ENCODE data around the gene NTHL1.
A peak's percentile ranks its signal among the peaks of the same experiment; 100 is the strongest.

NTHL1 gene

GRCh38 chr16:2090481-2090776 lies 42.8 kb upstream of the NTHL1 start:
- no peak overlapping the region for H3K27ac ChIP-seq (ENCODE audit: low read length)
- H3K4me1 ChIP-seq (ENCODE audit: control insufficient read depth, insufficient read depth, low read length), result peaks cover 27% of the 10 kb centered on the region
- H3K36me3 ChIP-seq (ENCODE audit: control insufficient read depth in 2 of 2, insufficient read depth in 2 of 2, low read length in 2 of 2), result peaks cover 38 to 56% of the 10 kb centered on the region in 2 donors
- H3K27me3 ChIP-seq (ENCODE audit: control insufficient read depth in 1 of 2, insufficient read depth in 2 of 2, low read length in 2 of 2), result no peaks in the 10 kb centered on the region
- H3K9ac ChIP-seq (ENCODE audit: low read length in 2 of 2), result no peak overlapping the region
- H3K9me3 ChIP-seq (ENCODE audit: control insufficient read depth in 2 of 2, low read length in 2 of 2), result no peaks in the 10 kb centered on the region
- H3K4me3 ChIP-seq (ENCODE audit: low read length in 2 of 2), result no peak overlapping the region

- peaks cover 38 to 56% of the 10 kb centered on the region in 2 donors for H3K36me3 ChIP-seq (ENCODE audit: control insufficient read depth in 2 of 2, insufficient read depth in 2 of 2, low read length in 2 of 2)
- H3K4me1 ChIP-seq (ENCODE audit: control insufficient read depth, insufficient read depth, low read length), result peaks cover 27% of the 10 kb centered on the region
- no peak overlapping the region for H3K27ac ChIP-seq (ENCODE audit: low read length)
- H3K4me3 ChIP-seq (ENCODE audit: low read length in 2 of 2), result no peak overlapping the region
- H3K27me3 ChIP-seq (ENCODE audit: control insufficient read depth in 1 of 2, insufficient read depth in 2 of 2, low read length in 2 of 2), result no peaks in the 10 kb centered on the region
- H3K9ac ChIP-seq (ENCODE audit: low read length in 2 of 2), result no peak overlapping the region
- H3K9me3 ChIP-seq (ENCODE audit: control insufficient read depth in 2 of 2, low read length in 2 of 2), result no peaks in the 10 kb centered on the region
Observed at GRCh38 chr16:2089706-2090480, 42.3 kb upstream of the NTHL1 start.

DNA sequence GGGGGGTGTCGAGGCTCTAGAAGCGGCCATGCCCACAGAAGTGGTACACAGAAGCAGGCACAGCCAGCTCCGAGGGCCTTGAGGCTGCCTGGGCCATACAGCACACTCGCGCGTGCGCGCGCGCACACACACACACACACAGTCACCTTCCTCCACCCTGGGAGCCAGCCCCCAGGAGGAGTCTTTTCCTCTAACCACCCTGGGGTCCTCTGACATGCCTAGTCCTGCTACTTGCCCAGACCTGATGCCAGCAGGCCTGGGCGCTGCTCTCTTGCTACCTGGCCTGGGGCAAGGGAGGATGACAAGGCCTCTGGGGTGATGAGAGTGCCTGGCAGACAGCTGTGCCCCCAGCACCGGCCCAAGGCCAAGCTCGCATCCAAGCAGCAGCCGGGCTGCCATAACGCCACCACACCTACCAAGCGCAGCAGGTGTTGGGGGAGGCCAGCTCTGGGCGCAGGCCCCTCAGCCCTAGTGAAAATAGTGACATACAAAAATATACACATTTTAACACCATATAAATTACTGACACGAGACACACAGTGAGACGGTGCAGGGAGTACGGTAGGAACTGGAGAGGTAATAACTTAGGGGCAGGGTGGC lies 41.2 kb upstream of the NTHL1 start:
- no peak overlapping the region for H3K4me3 ChIP-seq (ENCODE audit: low read length in 2 of 2)
- H3K36me3 ChIP-seq (ENCODE audit: control insufficient read depth in 2 of 2, insufficient read depth in 2 of 2, low read length in 2 of 2), result peaks cover 28 to 48% of the 10 kb centered on the region in 2 donors
- H3K4me1 ChIP-seq (ENCODE audit: control insufficient read depth, insufficient read depth, low read length), result peaks cover 36% of the 10 kb centered on the region
- no peaks in the 10 kb centered on the region for H3K27me3 ChIP-seq (ENCODE audit: control insufficient read depth in 1 of 2, insufficient read depth in 2 of 2, low read length in 2 of 2)
- H3K9me3 ChIP-seq (ENCODE audit: control insufficient read depth in 2 of 2, low read length in 2 of 2), result no peaks in the 10 kb centered on the region
- H3K9ac ChIP-seq (ENCODE audit: low read length in 2 of 2), result no peak overlapping the region
- H3K27ac ChIP-seq (ENCODE audit: low read length), result no peak overlapping the region

GRCh38 chr16:2087748-2088631 lies 40.4 kb upstream of the NTHL1 start:
- H3K4me1 ChIP-seq (ENCODE audit: control insufficient read depth, insufficient read depth, low read length), result peaks cover 40% of the 10 kb centered on the region
- H3K9me3 ChIP-seq (ENCODE audit: control insufficient read depth in 2 of 2, low read length in 2 of 2), result no peaks in the 10 kb centered on the region
- H3K9ac ChIP-seq (ENCODE audit: low read length in 2 of 2), result no peak overlapping the region
- H3K36me3 ChIP-seq (ENCODE audit: control insufficient read depth in 2 of 2, insufficient read depth in 2 of 2, low read length in 2 of 2), result peaks cover 19 to 41% of the 10 kb centered on the region in 2 donors
- no peak overlapping the region for H3K4me3 ChIP-seq (ENCODE audit: low read length in 2 of 2)
- no peaks in the 10 kb centered on the region for H3K27me3 ChIP-seq (ENCODE audit: control insufficient read depth in 1 of 2, insufficient read depth in 2 of 2, low read length in 2 of 2)
- no peak overlapping the region for H3K27ac ChIP-seq (ENCODE audit: low read length)

GRCh38 chr16:2086812-2087747 lies 39.4 kb upstream of the NTHL1 start:
- H3K4me3 ChIP-seq (ENCODE audit: low read length in 2 of 2), result no peak overlapping the region
- H3K9me3 ChIP-seq (ENCODE audit: control insufficient read depth in 2 of 2, low read length in 2 of 2), result no peaks in the 10 kb centered on the region
- H3K27me3 ChIP-seq (ENCODE audit: control insufficient read depth in 1 of 2, insufficient read depth in 2 of 2, low read length in 2 of 2), result no peaks in the 10 kb centered on the region
- peaks cover 10 to 32% of the 10 kb centered on the region in 2 donors for H3K36me3 ChIP-seq (ENCODE audit: control insufficient read depth in 2 of 2, insufficient read depth in 2 of 2, low read length in 2 of 2)
- peaks cover 42% of the 10 kb centered on the region for H3K4me1 ChIP-seq (ENCODE audit: control insufficient read depth, insufficient read depth, low read length)
- no peak overlapping the region for H3K27ac ChIP-seq (ENCODE audit: low read length)
- no peak overlapping the region for H3K9ac ChIP-seq (ENCODE audit: low read length in 2 of 2)

- Histone ChIP-seq H3K27me3 (ENCODE audit: control insufficient read depth in 1 of 2, insufficient read depth in 2 of 2, low read length in 2 of 2) (no peaks in the 10 kb centered on the region), H3K9ac (ENCODE audit: low read length in 2 of 2) (no peak overlapping the region), H3K9me3 (ENCODE audit: control insufficient read depth in 2 of 2, low read length in 2 of 2) (no peaks in the 10 kb centered on the region), H3K27ac (ENCODE audit: low read length) (peak overlapping the region; percentile 11), H3K36me3 (ENCODE audit: control insufficient read depth in 2 of 2, insufficient read depth in 2 of 2, low read length in 2 of 2) (peaks cover 6 to 31% of the 10 kb centered on the region in 2 donors), H3K4me1 (ENCODE audit: control insufficient read depth, insufficient read depth, low read length) (peaks cover 41% of the 10 kb centered on the region), H3K4me3 (ENCODE audit: low read length in 2 of 2) (no peak overlapping the region)
Observed at GRCh38 chr16:2086106-2086742, 38.6 kb upstream of the NTHL1 start.

- Histone ChIP-seq H3K9me3 (ENCODE audit: control insufficient read depth in 2 of 2, low read length in 2 of 2) (no peaks in the 10 kb centered on the region), H3K4me1 (ENCODE audit: control insufficient read depth, insufficient read depth, low read length) (peaks cover 41% of the 10 kb centered on the region), H3K9ac (ENCODE audit: low read length in 2 of 2) (no peak overlapping the region), H3K36me3 (ENCODE audit: control insufficient read depth in 2 of 2, insufficient read depth in 2 of 2, low read length in 2 of 2) (peaks cover 8 to 31% of the 10 kb centered on the region in 2 donors), H3K27ac (ENCODE audit: low read length) (peak overlapping the region; percentile 11), H3K4me3 (ENCODE audit: low read length in 2 of 2) (no peak overlapping the region), H3K27me3 (ENCODE audit: control insufficient read depth in 1 of 2, insufficient read depth in 2 of 2, low read length in 2 of 2) (no peaks in the 10 kb centered on the region)
Observed at GRCh38 chr16:2085669-2086068, 38.0 kb upstream of the NTHL1 start.

DNA sequence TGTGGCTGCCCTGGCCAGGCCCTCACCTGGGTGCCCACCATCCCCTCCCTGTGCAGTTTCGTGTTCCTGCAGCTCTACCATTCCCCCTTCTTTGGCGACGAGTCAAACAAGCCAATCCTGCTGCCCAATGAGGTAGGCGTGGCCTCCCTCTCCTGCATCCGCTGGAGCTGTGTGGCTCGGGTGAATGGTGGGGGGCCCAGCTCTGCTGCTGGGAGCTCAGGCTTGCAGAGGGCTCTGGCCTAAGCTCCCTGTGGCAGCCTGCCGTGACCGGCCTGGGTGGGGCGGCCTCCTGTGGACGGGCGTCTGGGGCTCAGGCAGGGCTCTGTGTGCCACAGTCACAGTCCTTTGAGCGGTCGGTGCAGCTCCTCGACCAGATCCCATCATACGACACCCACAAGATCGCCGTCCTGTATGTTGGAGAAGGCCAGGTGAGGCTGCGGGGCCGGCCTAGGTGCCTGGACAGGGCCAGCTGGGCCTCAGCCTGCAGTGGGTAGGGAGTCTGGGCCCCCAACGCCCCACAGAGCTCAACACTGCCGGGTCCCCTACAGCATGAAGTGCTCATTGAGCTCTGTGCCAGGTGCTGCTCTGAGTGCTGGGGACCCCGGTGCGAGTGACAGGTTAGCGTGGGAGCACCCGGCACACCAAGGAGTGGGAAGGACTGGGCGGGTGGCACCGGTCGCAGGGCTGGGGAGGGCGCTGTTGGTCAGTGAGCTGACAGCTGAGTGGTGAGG lies 37.4 kb upstream of the NTHL1 start:
- peaks cover 7 to 28% of the 10 kb centered on the region in 2 donors for H3K36me3 ChIP-seq (ENCODE audit: control insufficient read depth in 2 of 2, insufficient read depth in 2 of 2, low read length in 2 of 2)
- peak overlapping the region; percentile 24 for H3K27ac ChIP-seq (ENCODE audit: low read length)

GRCh38 chr16:2083876-2084780 lies 36.5 kb upstream of the NTHL1 start:
- H3K27ac ChIP-seq (ENCODE audit: low read length), result peak overlapping the region; percentile 24
- H3K4me1 ChIP-seq (ENCODE audit: control insufficient read depth, insufficient read depth, low read length), result peaks cover 37% of the 10 kb centered on the region
- H3K36me3 ChIP-seq (ENCODE audit: control insufficient read depth in 2 of 2, insufficient read depth in 2 of 2, low read length in 2 of 2), result peaks cover 11 to 29% of the 10 kb centered on the region in 2 donors
- no peaks in the 10 kb centered on the region for H3K27me3 ChIP-seq (ENCODE audit: control insufficient read depth in 1 of 2, insufficient read depth in 2 of 2, low read length in 2 of 2)
- no peak overlapping the region for H3K4me3 ChIP-seq (ENCODE audit: low read length in 2 of 2)
- H3K9me3 ChIP-seq (ENCODE audit: control insufficient read depth in 2 of 2, low read length in 2 of 2), result no peaks in the 10 kb centered on the region
- no peak overlapping the region for H3K9ac ChIP-seq (ENCODE audit: low read length in 2 of 2)

More for the DNA sequence above, 37.4 kb upstream of the NTHL1 start:
- H3K9me3 ChIP-seq (ENCODE audit: control insufficient read depth in 2 of 2, low read length in 2 of 2), result no peaks in the 10 kb centered on the region
- H3K4me1 ChIP-seq (ENCODE audit: control insufficient read depth, insufficient read depth, low read length), result peaks cover 38% of the 10 kb centered on the region
- no peak overlapping the region for H3K9ac ChIP-seq (ENCODE audit: low read length in 2 of 2)
- H3K27me3 ChIP-seq (ENCODE audit: control insufficient read depth in 1 of 2, insufficient read depth in 2 of 2, low read length in 2 of 2), result no peaks in the 10 kb centered on the region
- H3K4me3 ChIP-seq (ENCODE audit: low read length in 2 of 2), result no peak overlapping the region

Measured in stomach smooth muscle (tissue), 2 donors.